Mesangial cell (primary cell): ENCODE measurements around the gene HCRT. TPM values are rescaled to one million over a fixed set of nuclear protein-coding genes. Genes with fewer than 3 reads are reported as not detected.

ENCODE experiments used
- total RNA-seq: library from RNA; depleted of rRNA; stranded (reverse); fragments of >200 nt; gene quantifications from 2 replicates; pipeline ENCODE4 v1.2.3, GENCODE V29; 2015

Gene HCRT
- total RNA-seq = not detected in 2 replicates

DNA sequence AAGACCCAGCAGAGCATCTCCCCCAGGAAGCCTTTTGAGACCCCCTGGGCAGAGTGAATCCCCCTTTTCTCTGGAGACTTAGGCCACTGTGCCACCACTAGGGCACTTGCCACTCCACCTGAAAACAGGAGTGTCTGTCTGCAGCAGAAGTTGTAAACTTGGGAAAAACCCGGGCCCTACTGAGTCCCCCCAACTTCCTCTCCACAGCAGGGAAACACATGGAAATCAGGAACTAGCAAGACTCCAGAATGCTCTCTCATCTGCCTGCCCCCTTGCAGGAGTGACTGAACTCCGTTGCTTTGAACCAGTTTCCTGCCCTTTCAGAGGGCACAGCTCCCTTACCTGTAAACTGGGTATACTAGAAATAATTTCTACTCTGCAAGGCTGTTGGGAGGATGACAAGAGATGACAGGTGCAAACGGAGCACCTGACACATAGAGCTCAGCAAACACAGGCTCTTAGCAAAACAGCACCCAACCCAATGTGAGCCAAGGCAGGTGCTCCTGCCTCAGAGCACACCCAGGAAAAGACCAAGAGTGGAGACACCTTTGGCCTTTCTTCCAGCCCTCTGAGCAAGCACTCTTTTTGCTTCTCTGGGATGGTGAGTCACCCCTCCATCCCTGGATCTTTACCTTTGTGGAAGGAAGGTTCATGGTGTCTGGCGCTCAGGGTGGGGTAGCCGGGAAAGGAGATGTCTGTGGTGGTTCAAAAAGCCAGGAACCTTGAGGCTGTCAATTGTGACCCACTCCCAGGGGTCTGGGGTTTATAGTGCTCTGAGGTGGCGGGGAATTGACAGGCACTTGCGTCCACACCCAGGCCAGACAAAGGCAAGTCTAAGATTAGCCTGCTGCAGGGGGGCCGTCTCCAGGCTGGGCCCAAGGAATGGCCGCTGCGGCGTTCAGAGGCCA lies at the start of gene HCRT:
Gene HCRT (minus strand): TSS at position 740 of the 908 bp plus-strand sequence. CDS start 87 bp downstream, at position 653.

DNA sequence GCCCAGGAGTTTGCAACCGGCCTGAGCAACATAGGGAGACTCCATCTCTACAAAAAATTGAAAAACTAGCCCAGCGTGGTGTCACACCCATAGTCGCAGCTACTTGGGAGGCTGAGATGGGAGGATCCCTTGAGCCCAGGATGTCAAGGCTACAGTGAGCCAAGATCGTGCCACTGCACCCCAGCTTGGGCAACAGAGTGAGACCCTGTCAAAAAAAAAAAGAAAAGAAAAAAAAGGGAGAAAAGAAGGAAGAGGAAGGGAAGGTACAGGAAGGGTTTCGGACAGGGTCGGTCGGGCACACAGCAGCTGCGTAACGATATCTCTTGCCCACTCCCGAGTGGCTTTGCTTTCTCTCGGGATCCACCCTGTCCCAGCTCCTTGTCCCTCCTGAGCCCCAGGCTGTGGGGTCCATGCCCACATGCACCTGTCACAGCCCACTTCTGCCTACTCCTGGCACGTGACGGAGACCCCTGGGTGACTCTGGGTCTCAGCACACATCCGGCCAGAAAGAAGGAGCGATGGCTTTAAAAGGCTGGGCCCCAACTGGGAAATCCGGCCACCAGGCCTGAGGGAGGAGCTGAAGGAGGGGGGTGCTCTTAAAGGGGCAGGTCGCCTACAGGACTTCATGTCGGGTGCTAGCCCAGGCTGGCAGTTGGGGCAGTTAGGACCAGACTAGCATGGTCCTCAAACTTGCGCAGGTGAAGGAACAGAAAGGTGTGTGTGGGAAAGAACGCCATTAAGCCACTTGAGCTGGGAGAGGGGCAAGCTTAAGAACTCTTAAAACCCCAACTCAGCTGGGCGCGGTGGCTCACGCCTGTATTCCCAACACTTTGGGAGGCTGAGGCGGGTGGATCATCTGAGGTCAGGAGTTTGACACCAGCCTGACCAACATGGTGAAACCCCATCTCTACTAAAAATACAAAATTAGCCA lies 9.0 kb upstream of the HCRT start, which contains the start of gene GHDC:
Gene GHDC (minus strand): TSS at position 526 of the 931 bp plus-strand sequence. CDS start 913 bp downstream, outside the sequence.

GRCh38 chr17:42180922-42181850 lies 4.1 kb downstream of the HCRT start, which contains the start of gene KCNH4:
TSS of gene KCNH4 (minus strand) at chr17:42181142. CDS start at chr17:42180945, 197 bp downstream.

Other genes with a start within 250 kb of the HCRT start
- 63.7 and 81.6 TPM in 2 replicates for gene CNP, start 218.7 kb downstream of the HCRT start, total RNA-seq
- gene DNAJC7, start 168.0 kb downstream of the HCRT start, total RNA-seq = 41.1 and 45.5 TPM in 2 replicates
- gene NKIRAS2, start 165.4 kb downstream of the HCRT start, total RNA-seq = 52.5 and 74.7 TPM in 2 replicates
- 0.16 and 0.76 TPM in 2 replicates for gene C17orf113, start 134.9 kb downstream of the HCRT start, total RNA-seq
- under 0.01 TPM in 1 of 2 replicates, not detected in the other for gene ZNF385C, start 87.0 kb downstream of the HCRT start, total RNA-seq
- 2.8 and 7.7 TPM in 2 replicates for gene DHX58, start 72.7 kb downstream of the HCRT start, total RNA-seq
- gene KAT2A, start 64.1 kb downstream of the HCRT start, total RNA-seq = 21.3 TPM in 2 replicates
- gene HSPB9, start 62.6 kb downstream of the HCRT start, total RNA-seq = not detected in 2 replicates
- 172 and 174 TPM in 2 replicates for gene RAB5C, start 30.5 kb downstream of the HCRT start, total RNA-seq
- not detected in 2 replicates for gene KCNH4, start 4.3 kb downstream of the HCRT start, total RNA-seq
- gene GHDC, start 9.0 kb upstream of the HCRT start, total RNA-seq = 18.1 and 43.4 TPM in 2 replicates
- gene STAT5B, start 90.9 kb upstream of the HCRT start, total RNA-seq = 20.9 and 22.3 TPM in 2 replicates
- 10.4 and 14.8 TPM in 2 replicates for gene STAT5A, start 103.0 kb upstream of the HCRT start, total RNA-seq
- gene STAT3, start 203.0 kb upstream of the HCRT start, total RNA-seq = 59.0 and 101 TPM in 2 replicates
- gene CAVIN1, start 237.8 kb upstream of the HCRT start, total RNA-seq = 224 and 302 TPM in 2 replicates